ENCODE measurements around the gene KRTAP5-2. TPM values are rescaled to one million over a fixed set of nuclear protein-coding genes. Genes with fewer than 3 reads are reported as not detected.

Gene KRTAP5-2
- total RNA-seq, 1 donor from 2014 or later: not detected

DNA sequence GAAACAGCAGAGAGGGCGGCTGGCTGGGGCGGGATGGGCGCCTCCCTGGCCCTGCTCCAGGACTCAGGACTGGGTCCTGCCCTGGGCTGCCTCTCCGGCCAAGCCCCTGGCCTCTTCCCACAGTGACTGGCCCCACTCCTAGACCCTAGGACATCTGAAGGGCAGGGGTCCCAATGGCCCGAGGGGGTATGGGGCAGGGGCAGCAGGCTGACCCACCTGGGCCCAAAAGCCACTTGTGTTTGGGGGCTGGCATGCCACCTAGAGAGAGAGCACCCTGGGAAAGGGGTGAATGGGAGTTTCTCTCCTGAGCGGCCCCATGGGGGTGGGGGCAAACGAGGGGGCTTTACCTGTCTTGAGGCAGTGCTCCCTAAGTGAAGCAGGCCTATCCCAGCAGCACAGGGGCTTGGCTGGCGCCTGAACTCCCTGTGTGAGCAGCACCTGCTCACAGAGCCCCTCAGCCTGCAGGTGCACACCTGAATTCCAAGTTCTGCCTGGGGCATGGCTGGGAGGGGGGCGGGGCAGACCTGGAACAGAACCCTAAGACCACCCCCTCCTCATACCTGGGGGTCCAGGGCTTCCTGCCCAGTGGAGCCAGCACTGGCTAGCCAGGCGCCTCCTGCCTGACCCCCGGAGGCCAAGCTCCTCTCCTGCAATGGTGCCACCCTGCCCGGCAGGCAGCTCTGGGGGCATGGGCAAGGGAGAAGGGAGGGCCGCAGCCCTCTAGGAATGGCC is 42.9 kb downstream of the KRTAP5-2 start:
- Mint-ChIP-seq H3K4me1 (ENCODE audit: unreplicated experiment) (no peaks in the 10 kb centered on the region), H3K36me3 (ENCODE audit: low read depth, unreplicated experiment) (no peaks in the 10 kb centered on the region), H3K4me3 (ENCODE audit: unreplicated experiment) (no peak overlapping the region), H3K27me3 (ENCODE audit: unreplicated experiment) (peaks cover 7% of the 10 kb centered on the region), H3K27ac (ENCODE audit: unreplicated experiment) (no peak overlapping the region), H3K9me3 (ENCODE audit: unreplicated experiment) (no peaks in the 10 kb centered on the region)
- TF ChIP-seq, protein P1, sequence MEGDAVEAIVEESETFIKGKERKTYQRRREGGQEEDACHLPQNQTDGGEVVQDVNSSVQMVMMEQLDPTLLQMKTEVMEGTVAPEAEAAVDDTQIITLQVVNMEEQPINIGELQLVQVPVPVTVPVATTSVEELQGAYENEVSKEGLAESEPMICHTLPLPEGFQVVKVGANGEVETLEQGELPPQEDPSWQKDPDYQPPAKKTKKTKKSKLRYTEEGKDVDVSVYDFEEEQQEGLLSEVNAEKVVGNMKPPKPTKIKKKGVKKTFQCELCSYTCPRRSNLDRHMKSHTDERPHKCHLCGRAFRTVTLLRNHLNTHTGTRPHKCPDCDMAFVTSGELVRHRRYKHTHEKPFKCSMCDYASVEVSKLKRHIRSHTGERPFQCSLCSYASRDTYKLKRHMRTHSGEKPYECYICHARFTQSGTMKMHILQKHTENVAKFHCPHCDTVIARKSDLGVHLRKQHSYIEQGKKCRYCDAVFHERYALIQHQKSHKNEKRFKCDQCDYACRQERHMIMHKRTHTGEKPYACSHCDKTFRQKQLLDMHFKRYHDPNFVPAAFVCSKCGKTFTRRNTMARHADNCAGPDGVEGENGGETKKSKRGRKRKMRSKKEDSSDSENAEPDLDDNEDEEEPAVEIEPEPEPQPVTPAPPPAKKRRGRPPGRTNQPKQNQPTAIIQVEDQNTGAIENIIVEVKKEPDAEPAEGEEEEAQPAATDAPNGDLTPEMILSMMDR (IDR thresholded peaks at IDR 0.05; ENCODE audit: unreplicated experiment): no peak
- DNase-seq (ENCODE audit: low spot score): no peak

DNA sequence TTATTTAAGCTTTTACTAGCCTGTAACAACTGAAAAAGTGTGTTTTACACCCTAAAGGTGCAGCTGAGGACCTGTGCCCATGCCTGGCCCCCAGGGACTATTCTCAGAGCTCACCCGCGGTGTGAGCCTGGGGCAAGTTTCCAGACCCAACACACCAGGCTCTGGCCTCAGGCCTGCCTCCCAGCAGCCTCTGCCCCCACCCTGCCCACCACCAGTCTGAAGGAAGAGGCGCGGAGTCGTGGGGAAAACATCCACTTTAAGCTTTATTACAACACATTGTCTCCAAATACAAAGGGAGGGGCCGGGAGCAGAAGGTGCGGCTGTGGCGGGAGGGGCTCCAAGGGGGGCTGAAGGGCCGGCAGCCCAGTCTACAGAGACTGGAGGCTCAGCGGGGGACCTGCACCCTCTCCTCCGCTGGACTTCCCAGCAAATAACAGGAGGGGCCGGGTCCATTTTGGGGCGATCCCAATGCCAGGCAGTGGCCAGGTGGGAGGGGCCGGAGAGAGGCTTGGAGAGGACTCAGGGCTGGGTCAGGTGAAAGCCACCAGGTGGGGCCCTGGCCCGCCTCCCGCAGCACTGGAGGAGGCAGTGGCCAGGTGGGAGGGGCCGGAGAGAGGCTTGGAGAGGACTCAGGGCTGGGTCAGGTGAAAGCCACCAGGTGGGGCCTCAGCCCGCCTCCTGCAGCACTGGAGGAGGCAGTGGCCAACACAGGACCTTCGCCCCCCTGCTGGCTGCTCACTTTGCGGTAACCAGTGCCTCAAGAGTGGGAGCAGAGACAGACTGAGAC is 44.1 kb downstream of the KRTAP5-2 start:
- no peaks in the 10 kb centered on the region for H3K9me3 Mint-ChIP-seq (ENCODE audit: unreplicated experiment)
- H3K4me1 Mint-ChIP-seq (ENCODE audit: unreplicated experiment): no peaks in the 10 kb centered on the region
- no peaks in the 10 kb centered on the region for H3K36me3 Mint-ChIP-seq (ENCODE audit: low read depth, unreplicated experiment)
- no peak overlapping the region for H3K4me3 Mint-ChIP-seq (ENCODE audit: unreplicated experiment)
- peaks cover 14% of the 10 kb centered on the region for H3K27me3 Mint-ChIP-seq (ENCODE audit: unreplicated experiment)
- H3K27ac Mint-ChIP-seq (ENCODE audit: unreplicated experiment): no peak overlapping the region
- DNase-seq (ENCODE audit: low spot score): no peak
- TF ChIP-seq, protein P1 (IDR thresholded peaks at IDR 0.05; ENCODE audit: unreplicated experiment): no peak

DNA sequence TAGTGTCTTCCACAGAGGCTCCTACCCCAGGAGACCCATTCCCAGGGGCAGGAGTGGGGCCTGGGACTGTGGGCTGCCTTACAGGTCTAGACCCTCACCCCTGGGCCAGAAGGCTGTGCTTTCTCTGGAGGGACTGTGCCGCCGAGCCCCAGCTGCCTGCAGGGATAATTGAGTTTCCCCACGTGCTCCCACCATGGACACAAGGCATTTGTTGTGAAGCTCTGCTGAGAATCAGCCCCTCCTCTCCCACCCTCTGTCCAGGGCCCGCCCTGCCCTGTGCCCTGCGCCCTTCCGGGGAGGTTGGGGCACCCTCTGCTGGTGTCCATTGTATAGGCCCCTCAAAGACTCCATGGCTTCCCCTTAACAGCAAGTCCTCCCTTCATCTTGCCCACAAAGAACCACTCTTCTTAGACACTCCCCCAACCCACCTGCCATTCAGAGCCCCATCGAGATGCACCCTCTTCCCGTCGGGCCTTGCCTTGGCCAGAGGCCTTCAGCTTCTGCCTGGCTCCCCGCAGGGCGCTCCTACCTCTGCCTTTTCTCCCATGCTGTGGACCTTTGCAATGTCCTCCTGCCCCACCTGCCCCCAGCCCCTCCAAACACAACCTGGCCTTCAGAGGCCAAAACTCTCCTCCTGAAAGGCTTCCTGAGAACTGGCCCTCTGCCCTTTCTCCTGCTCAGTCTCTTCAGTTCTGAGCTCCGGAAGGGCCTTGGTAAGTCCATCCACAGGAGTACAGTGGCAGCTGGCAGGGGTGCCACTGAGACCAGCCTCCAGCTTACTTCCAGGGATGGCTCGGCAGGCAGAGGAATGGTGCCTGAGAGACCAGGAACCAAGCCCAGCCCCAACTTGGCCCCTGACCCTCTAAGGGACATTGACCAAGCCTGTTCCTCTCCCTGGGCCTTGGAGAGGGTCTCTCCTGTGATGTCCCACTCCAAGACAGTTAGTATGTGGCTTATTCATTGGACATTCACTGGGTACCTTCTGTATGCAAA is 48.5 kb downstream of the KRTAP5-2 start:
- no peak overlapping the region for H3K27ac Mint-ChIP-seq (ENCODE audit: unreplicated experiment)
- peaks cover 20% of the 10 kb centered on the region for H3K27me3 Mint-ChIP-seq (ENCODE audit: unreplicated experiment)
- no peak overlapping the region for H3K4me3 Mint-ChIP-seq (ENCODE audit: unreplicated experiment)
- no peaks in the 10 kb centered on the region for H3K9me3 Mint-ChIP-seq (ENCODE audit: unreplicated experiment)
- TF ChIP-seq, protein P1 (IDR thresholded peaks at IDR 0.05; ENCODE audit: unreplicated experiment): no peak
- H3K36me3 Mint-ChIP-seq (ENCODE audit: low read depth, unreplicated experiment): no peaks in the 10 kb centered on the region
- no peaks in the 10 kb centered on the region for H3K4me1 Mint-ChIP-seq (ENCODE audit: unreplicated experiment)
- DNase-seq (ENCODE audit: low spot score): no peak

DNA sequence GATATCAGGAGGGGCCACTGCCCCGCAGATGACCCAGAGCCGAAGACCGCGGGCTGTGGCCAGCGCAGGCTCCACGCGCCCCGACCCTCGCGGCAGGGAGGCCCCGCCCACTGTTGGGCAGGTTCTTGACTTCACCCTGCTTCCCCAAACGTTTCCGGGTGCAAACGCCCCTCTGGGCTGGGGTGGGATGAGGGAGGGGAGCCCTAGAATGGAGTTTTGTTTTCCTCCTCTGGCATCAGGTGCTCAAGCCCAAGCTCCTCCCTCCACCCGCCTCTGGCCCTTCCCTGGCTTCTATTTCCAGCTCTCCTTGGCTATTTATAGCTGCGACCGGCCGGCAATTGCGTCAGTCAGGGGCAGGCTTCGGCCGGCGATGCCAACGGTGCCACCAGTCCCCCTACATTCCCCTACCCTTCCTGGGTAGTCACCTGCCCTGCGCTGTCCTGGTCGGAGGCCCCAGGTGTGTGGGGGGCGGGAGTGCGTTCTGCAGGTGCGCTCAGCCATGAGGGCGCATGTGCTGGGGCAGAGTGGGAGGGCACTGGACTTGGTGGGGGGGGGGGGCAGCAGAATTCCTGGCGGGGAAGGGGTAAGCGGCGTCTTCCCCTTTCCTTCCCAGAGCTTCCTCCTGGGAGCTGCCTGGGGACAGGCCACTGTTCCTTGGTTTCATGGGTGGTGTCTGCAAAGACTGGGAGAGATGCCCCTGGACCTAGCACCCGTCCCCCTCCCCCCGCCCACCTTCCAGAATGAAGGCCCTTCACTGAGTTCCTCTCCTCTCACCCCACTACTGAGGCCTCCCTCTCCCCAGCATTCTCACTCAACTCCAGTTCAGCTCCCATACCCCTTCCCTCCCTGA is 49.6 kb downstream of the KRTAP5-2 start:
- Mint-ChIP-seq H3K36me3 (ENCODE audit: low read depth, unreplicated experiment) (no peaks in the 10 kb centered on the region), H3K9me3 (ENCODE audit: unreplicated experiment) (no peaks in the 10 kb centered on the region), H3K27me3 (ENCODE audit: unreplicated experiment) (peaks cover 19% of the 10 kb centered on the region), H3K4me3 (ENCODE audit: unreplicated experiment) (no peak overlapping the region), H3K4me1 (ENCODE audit: unreplicated experiment) (no peaks in the 10 kb centered on the region), H3K27ac (ENCODE audit: unreplicated experiment) (no peak overlapping the region)
- TF ChIP-seq, protein P1 (IDR thresholded peaks at IDR 0.05; ENCODE audit: unreplicated experiment): no peak
- no peak for DNase-seq (ENCODE audit: low spot score)
